Astrocyte of the spinal cord (primary cell): ENCODE results near the gene COX7A2L.

Experiments
- DNase-seq: peaks from one replicate; pipeline ENCODE4 v3.0.0; 2011; ENCODE audit warnings: low read depth, low spot score
- H3K4me3 ChIP-seq: 2 replicates; pipeline ENCODE4 v1.5.1; 2011; ENCODE audit warnings: low read depth, mild to moderate bottlenecking, low read length, moderate library complexity
- CTCF ChIP-seq: IDR thresholded peaks from 2 replicates; pipeline ENCODE4 v1.5.1; 2012; ENCODE audit warnings: low read depth, mild to moderate bottlenecking, low read length, inconsistent platforms
- in situ Hi-C: cut with HindIII; loops from 2 replicates; pipeline ENCODE4 v1.10.0; 2017; ENCODE audit warnings: low sequenced_read_pairs

COX7A2L gene

GRCh38 chr2:42328148-42328833, 32.7 kb downstream of the COX7A2L start:
- no peak overlapping the region for H3K4me3 ChIP-seq
- in situ Hi-C loops, result no loop called here
- peak; percentile 39 for TF ChIP-seq CTCF
- DNase-seq, result peak; percentile 57

DNA sequence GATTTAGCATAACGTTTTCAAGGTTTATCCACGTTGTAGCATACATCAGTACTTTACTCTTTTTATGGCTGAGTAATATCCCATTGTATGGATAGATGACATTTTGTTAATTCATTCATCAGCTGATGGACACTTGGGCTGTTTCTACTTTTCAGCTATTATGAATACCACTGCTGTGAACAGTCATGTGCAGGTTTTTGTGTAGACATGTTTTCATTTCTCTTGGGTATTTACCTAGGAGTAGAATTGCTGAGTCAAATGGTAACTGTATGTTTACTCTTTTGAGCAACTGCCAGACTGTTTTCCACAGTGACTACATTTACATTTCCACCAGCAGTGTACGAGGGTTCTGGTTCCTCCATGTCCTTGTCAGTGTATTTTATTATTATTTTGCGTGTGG, 33.9 kb downstream of the COX7A2L start:
- H3K4me3 ChIP-seq, result no peak overlapping the region
- no peak for TF ChIP-seq CTCF
- no peak for DNase-seq
- in situ Hi-C loops, result no loop called here

GRCh38 chr2:42325609-42326008, 35.4 kb downstream of the COX7A2L start:
- TF ChIP-seq CTCF, result no peak
- DNase-seq, result no peak
- in situ Hi-C loops, result no loop called here
- no peak overlapping the region for H3K4me3 ChIP-seq

- in situ Hi-C loops, result no loop called here
These were observed 36.1 kb downstream of the COX7A2L start for GRCh38 chr2:42324949-42325348.

GRCh38 chr2:42324244-42324643, 36.8 kb downstream of the COX7A2L start:
- TF ChIP-seq CTCF, result no peak

More at GRCh38 chr2:42324949-42325348, 36.1 kb downstream of the COX7A2L start:
- no peak for TF ChIP-seq CTCF
- no peak overlapping the region for H3K4me3 ChIP-seq
- DNase-seq, result no peak

DNA sequence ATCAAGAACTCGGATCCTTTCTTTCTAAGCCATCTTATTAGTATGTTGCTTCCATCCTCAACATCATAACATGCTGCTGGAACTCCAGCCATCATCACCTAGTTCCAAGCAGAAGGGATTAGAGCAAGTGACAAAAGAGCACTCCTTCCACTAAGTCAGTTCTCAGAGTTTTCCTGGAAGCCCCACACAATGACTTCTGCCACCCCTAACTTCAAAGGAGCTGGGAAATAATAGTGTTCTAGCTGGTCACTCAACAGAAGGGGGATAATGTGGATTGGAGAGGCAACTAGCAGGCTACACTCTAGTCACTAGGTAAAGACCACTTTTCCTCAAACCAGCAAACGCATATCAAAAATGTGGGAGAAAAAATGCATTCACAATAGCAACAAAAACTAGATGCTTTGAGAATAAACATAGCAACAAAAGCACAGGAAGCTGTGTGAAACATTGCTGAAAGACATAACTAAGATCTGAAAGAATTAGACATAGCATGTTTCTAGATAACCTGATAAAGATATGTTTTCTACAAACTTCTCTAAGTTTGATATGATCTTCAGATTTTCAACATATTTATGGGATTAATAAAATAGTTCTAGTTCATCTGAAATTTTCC, 39.5 kb downstream of the COX7A2L start:
- DNase-seq, result no peak
- in situ Hi-C loops, result no loop called here
- no peak overlapping the region for H3K4me3 ChIP-seq
- no peak for TF ChIP-seq CTCF

More at GRCh38 chr2:42324244-42324643, 36.8 kb downstream of the COX7A2L start:
- DNase-seq, result no peak
- in situ Hi-C loops, result no loop called here
- H3K4me3 ChIP-seq, result no peak overlapping the region
